ENCODE data around the gene PZP.
"Not testable (repeated sequence)": the region's sequence is repeated elsewhere in the genome, so short reads cannot be mapped to it uniquely, and the experiment has no call there.

PZP gene

DNA sequence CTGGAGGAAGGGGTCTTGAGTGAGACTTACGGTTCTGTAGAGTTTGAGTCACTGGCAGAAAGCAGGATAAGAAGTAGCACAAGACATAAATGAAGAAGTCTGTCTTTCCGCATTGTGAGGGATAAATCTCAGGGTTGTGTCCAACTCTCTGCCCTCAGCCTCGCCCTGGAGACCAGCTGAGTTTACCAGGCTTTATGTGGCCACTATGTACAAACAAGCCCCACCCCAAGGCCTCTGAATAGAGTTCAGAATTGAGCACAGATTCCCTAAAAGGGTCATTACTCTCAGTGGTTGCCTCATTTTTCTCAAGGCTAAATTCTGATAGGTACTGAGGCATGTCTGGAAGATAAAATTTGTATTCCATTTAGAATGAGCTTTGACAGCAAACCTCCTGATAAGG lies at the start of gene PZP:
TSS of gene PZP (minus strand) at position 167 of the 400 bp plus-strand sequence. CDS start at position 113, 54 bp downstream.
- no peak for DNase-seq

DNA sequence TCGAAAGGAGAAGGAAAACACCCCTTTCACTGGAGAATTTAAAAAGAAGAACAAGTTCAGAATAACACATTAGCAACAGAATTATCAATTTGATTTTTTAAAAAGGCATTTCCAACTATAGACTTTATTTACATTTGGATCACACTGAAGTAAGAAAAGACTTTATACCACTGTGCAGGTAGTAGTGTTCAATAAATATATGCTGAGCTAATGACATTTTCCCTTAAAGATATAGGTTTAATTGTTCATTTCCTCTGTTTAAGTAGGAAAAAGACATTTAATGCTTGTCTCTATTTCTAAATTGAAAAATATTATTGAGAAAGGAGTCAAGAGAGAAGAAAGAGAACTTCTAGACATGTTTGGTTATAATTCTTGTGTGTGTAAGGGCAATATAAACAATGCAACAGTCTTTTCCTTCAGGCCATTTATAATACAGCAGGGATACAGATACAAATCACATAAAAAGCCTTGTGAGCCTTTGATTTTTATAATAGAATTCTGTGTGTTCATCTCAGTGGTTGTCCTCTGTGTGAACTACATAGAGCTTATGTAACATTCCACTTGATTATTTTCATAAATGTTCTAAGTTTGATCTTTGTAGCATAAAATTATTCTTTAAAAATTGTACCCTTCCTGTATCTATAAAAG lies 48.7 kb upstream of the PZP start:
- no peak for DNase-seq

DNA sequence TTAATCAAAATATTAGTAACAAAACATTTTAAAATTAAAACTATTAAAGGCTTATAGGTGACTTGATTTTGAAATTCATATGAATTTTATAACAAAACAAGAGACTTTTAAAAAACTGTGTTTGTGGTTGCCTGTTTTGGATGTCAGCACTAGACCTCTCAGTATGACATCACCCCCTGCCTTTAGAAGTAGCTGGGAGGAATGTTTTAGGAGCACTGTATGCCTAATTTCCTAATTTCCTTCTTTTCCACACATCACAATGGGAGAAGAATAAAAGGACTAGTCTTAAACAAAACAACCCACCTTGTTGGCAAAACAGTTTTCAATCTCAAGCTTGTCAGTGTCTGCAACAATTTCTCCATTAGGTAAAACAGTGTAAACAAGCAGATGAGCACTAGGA lies 48.1 kb upstream of the PZP start:
- DNase-seq: no peak

DNA sequence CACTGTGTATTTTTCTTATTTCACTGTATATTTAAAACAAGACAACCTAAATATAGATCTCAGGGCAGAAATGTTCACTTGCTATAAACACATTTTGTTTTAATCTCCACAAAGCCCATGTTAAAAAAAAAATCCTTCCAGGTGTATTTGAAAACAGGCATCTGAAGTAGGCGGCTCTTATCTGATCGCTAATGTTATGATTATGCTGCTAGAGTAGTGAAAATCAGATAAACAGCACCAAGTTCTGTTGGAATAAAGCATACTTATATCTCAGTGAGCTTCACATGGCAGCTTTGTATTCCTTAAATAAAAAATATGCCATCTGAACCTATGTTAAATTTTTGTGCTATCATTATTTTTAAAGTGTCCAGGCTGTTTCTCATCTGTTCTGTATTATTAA lies 47.6 kb upstream of the PZP start:
- no peak for DNase-seq

DNA sequence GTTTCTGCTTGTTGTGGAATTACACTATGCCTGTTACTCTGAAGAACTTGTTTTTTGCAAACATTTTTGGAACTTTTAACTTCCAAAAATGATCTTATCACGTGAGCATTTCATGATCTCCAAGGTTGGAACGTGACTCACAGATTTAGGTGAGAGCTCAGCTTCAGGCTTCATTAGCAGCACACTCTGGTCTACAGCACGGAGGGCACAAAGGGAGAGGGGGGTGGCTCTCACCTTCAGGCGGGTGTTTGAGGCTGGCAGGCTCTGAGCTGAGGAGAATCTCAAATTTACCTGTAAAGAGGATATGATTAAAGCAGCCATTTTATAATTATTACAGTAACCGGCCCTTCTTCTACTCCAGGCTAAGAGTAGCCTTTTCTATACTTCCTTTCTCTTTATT lies 45.3 kb upstream of the PZP start:
- DNase-seq: no peak

DNA sequence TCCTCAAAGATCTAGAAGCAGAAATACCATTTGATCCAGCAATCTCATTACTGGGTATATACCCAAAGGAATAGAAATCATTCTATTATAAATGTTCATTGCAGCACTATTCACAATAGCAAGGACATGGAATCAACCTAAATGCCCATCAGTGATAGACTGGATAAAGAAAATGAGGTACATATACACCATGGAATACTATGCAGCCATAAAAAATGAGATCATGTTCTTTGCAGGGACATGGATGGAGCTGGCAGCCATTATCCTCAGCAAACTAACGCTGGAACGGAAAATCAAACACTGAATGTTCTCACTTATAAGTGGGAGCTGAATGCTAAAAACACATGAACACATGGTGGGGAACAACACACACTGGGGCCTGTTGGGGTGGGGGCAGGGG lies 44.6 kb upstream of the PZP start:
- DNase-seq: not testable (repeated sequence)

DNA sequence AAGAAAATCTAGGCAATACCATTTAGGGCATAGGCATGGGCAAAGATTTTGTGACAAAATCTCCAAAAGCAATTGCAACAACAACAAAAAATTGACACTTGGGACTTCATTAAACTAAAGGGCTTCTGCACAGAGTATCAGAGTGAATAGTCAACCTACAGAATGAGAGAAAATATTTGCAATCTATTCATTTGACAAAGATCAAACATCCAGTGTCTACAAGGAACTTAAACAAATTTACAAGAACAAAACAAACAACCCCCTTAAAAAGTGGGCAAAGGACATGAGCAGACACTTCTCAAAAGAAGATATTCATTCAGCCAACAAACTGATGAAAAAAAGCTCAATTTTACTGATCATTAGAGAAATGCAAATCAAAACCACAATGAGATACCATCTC lies 44.1 kb upstream of the PZP start:
- no peak for DNase-seq

DNA sequence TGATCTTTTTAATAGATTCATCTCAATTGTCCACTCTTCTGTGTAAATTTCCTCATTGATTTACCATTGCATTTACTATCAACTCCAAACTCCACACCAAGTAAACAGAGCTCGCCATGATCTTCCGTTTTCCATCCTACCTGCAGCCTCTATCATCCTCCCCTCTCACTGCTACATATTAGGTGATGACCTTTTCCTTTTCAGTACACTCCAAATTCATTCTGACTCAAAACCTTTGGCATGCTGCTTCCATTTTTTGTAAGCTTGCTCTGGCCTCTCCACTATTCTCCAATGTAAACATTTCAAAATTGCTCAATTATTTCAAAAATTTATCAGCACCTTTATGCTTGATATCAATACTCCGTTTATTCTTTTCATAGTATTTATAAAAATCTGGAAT lies 40.2 kb upstream of the PZP start:
- DNase-seq: no peak

DNA sequence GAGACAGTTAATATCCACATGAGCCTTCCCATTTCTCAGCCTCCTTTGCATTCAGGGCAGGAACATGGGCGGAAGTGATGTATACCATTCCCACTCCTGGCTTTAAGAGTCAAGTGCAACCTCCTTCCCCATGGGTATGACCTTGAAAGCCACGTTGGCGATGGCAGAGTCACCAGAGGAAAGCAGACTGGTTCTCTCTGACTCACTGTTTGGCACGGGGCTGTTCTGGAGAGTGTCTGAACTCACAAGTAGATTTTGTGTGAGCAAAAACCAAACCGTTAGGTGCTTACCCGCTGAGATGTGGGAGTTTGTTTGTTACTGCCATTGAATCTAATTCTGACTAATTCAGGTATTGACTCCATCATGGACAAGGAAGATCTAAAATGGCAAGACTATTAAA lies 36.7 kb upstream of the PZP start:
- peak; percentile 91 for DNase-seq

DNA sequence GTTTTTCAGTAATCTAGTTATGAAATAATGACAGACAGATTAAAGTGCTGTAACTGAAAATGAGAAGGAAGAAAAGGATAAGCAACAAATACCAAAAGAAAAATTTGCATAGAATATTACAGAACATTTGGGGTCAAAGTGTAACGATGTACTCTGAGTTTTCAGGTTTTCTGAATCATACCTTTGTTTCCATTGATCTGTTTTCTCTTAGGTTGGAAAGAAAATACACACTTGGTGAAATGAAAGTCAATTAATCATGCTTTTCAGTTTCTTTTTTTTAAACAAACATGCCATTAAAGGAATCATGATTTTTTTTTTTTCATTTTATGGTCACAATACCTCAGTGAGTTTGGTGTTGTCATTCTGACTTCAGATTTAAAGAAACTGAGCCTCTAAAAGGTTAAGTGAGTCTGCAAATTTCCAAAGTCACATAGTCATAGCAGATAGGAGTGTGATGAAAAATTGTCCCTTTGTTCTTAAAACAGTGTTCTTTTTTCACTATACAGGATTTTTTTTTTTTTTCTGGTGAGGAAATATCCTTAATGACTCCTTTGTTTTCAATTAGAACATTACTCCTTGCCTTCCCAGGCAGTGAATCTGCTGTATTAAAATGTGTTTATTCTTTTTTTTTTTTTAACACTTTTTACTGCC lies 35.9 kb upstream of the PZP start:
- peak; percentile 35 for DNase-seq

DNA sequence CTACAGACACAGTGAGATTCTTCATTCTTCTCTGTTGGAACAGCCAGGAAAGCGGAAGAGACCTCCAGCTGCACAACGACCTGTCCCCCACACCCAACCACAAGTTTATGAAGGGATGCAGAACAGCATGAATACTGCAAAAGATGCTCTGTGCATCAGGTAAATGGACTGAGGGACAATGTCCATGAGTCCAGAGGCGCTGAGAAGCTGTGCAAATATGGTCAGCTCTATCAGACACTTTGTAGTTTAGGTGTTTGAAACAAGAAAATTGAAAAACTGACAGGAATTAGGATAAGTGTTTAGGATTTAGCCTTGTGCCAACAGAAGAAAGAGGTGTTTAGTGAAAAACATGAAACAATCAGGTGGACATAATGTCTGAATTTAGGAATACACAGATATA lies 33.1 kb upstream of the PZP start:
- no peak for DNase-seq

DNA sequence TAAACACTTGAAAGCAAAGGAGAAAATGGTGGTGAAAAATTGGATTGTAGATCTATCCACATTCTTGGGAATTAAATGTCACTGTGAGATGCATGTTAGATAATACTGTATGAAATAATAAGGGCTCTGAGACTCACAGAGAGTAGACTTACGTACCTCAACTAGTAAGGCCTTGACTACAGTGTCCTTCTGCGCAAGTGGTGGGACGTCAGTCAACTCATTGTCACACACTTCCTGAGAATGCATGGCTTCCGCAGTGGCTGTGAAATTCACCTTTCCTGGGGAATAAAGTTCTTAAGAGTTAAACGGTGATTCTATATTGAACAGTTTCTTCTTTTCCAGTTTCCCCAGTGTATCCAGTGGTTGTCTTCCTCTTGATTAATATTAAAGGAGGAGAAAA lies 32.6 kb upstream of the PZP start:
- no peak for DNase-seq

DNA sequence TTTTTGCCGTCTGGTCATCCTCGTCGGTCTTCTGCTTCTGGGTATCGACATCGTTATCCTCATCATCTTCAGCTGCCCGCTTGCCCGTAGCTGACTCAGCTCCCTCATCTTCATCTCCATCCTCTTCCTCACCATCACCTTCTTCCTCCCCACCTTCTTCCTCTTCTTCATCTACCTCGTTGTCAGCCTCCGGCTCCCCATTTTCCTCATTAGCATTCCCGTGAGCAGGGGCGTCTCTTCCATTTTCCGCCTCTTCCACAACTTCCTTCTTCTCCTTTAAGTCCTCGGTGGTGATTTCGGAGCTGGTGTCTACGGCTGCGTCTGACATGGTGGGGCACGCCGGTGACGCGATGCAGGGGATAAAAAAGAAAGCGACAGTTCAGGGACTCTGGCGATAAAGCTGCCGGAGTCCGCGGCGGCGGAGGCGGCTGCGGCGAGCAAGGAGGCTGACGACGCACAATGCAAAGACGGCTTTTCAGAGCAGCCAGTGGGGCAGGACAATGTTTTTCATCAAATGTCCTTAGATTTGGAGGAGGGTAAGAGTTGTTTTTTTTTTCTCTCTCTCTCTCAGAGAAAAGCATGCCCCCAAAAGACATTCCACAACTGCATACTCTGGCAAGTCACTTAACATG lies 31.9 kb upstream of the PZP start:
- DNase-seq: peak; percentile 42

DNA sequence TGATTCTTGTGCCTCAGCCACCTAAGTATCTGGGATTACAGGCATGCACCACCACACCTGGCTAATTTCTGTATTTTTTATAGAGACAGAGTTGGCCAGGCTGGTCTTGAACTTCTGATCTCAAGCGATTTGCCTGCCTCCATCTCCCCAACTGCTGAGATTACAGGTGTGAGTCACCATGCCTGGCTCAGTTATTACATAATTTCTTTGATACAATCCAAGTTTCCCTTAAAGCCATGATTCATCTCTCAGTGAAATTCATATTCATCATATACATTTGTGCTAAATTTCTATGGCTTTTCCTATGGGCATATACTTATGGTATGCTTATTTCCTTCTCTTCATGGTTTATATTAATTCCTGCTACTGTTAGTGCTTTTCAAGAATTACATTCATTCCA lies 29.1 kb upstream of the PZP start:
- no peak for DNase-seq

DNA sequence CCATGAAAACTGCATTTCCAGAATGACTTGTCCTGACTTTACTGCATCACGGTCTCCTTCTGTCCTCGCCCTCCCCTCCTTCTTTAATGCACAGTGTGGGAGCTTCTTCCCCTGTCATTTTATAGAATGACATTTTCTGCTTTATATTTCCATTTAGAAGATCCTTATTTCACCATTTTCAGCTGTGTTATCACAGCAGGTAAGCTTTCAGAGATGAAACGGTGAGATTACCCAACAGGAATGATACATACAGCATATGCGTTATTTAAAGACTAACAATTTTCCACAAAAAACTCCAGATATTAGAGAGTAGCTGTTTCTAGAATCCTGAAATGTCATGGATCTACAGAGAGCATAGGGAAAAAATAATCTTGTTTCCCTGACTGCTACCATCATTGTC lies 27.3 kb upstream of the PZP start:
- DNase-seq: no peak

DNA sequence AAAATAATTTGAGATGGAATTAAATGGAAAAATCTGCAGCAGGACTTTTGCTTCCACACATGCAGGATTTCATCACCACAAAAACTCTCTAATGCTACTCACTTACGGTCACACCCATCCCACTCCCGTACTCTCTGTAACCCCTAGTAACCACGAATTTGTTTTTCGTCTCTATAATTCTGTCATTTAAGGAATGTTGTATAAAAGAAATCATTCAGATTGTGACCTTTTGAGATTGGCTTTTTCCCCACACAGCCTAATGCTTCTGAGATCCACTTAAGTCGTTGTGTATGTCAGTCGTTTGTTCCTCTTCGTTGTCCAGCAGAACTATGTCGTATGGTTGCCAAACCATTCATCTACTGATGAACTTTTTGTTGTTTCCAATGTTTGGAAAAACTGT lies 19.8 kb upstream of the PZP start:
- no peak for DNase-seq

DNA sequence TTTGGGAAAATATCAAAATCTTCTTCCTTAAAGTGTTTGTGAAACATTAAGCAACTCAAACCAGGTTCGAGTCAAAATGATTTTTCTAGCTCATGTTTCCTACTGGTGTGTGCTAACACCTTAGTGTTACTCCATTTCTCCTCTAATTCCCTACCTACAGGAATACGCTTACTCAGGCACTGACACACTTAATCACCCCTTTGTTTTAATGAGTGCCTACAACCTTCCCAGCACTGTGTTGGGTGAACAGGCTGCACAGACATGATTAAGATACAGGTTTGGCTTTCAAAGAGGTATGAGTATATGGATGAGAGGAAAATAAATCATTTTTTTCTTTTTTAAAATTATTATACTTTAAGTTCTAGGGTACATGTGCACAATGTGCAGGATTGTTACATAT lies 15.6 kb upstream of the PZP start:
- no peak for DNase-seq

DNA sequence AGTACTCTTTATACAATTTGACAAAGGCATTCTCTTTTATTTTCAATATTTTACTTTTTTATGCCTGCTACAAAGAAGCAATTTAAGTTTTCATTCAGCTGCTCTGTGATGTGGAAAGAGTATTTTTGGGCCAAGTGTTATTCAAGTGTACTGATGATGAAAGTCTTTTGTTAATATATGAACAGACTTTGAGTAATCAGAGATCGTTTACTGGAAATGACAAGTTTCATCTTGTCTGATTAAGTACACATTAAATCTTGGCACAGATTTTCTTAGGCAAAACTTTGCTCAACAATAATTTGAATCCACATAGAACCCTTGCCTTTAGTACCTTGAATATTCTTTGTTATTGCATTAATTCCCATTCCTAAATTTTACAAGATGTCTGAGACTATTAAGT lies 13.3 kb upstream of the PZP start:
- no peak for DNase-seq

DNA sequence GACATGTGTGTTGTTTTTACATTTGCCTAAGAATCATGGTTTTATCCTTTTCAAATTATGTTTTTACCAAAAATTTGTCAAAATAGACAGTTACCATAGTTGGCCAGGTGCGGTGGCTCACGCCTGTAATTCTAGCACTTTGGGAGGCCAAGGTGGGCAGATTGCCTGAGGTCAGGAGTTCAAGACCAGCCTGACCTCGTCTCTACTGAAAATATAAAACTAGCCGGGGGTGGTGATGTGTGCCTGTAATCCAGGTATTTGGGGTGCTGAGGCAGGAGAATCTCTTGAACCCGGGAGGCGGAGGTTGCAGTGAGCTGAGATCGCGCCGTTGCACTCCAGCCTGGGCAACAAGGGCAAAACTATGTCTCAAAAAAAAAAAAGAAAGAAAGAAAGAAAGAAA lies 12.8 kb upstream of the PZP start:
- DNase-seq: not testable (repeated sequence)

DNA sequence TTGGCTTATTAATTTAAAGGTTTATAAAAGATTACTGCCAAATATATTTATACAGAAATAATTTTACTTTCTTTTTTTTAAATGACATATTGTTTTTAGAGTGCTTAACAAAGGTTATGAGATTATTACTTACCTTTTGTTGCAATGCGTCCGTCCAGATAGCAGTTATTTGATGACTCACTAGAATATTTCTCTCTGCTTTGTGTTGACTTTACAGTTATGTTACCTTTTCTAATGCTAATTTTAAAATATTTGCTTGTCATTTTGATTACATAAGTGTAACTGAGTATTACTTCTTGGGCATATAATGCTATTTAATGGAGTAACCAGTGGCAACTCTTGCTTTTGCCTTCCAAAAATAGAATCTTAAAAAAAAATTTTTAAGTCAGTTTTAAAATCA lies 6.3 kb upstream of the PZP start:
- DNase-seq: no peak

DNA sequence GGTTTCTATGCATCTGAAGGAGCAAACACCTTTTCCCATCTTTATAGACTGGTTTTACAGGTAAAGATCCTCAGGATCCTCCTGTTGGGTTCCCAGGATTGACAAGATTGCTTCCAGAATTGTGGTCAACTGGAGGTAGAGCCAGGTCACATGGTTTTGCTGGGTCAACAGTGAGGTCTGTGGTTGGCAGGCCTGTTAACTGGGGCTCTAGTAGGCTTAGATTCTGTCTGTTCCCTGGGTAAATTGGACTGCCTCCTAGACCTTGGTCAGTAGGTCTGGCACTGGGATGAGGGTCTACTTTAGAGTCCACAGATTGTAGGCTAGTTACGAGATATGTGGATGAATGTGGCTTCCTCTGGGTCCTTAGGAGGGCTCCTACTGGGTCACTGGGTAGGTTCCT lies 3.5 kb upstream of the PZP start:
- DNase-seq: no peak

DNA sequence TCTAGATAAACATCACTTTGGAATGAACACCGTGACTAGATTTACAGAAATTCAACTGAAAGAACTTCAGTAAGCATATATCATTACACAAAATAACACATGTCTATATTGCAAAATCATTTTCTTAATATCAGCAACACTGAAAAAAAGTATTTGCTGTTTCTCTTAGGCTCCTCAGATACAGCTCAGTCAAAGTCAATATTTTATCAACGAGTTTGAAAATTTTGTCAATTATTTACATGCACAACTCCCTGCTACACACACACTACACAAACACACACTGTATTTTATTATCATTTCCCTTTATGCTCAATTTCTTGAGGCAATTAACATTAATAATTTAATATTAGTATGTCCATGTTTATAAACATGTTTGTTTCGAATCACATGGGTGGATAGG lies 3.8 kb downstream of the PZP start:
- DNase-seq: no peak

DNA sequence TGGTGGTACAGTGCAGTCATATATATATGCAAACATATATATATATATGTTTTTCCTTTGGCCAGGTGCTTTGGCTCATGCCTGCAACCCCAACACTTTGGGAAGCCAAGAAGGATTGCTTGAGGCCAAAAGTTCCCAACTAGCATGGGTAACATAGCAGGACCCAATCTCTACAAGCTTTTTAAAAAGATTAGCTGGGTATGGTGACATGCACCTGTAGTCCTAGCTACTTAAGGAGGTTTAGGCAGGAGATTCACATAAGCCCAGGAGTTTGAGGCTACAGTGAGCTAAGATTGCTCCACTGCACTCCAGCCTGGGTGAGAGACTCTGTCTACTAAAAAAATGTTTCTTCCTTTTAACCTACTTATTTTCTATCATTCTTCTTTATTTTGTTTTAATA lies 10.2 kb downstream of the PZP start:
- DNase-seq: no peak

DNA sequence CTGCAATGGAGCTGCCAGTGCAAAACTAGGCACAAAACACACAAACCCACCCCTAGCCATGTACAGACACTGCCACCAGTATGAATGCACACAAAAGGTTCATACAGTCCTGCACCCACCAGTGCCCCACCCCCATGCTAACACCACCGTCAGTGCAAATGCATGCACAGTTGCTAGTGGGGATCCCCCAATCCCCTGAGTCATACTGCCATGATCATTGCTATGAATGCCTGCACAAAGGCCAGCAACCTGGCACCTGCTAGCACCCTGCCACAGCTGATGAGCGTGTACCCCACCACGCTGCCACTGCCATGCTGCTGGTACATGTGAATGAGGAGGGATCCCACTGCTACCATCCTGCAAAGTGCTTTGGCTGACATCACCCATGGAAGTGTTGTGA lies 23.9 kb downstream of the PZP start:
- no peak for DNase-seq

DNA sequence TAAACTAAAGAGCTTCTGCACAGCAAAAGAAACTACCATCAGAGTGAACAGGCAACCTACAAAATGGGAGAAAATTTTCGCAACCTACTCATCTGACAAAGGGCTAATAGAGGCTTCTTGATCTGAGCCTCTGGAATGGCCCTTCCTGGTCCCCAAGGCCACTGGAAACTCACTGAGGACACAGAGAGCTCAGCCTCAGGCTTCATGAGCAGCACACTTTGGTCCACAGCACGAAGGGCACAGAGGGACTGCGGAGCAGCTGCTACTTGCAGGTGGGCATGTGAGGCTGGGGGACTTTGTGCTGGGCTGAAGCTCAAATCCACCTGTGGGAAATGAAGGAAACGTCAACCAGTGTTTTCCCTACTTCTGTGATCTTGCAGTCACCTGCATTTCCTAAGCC lies 27.4 kb downstream of the PZP start:
- no peak for DNase-seq
